A549 treated with AZD9567 at 1 μM for 4 hours (cell line): ENCODE results near the gene UGDH. TPM values are rescaled to one million over a fixed set of nuclear protein-coding genes. Genes with fewer than 3 reads are reported as not detected.

Experiments
- total RNA-seq: library from RNA; stranded (reverse); fragments of 200-300 nt; extraction: Qiagen RNA extraction; gene quantifications from 5 replicates; pipeline ENCODE4 v1.2.3, GENCODE V29; 2022; ENCODE audit not compliant: insufficient read depth

Gene UGDH
- total RNA-seq, result 170 to 346 TPM (median 182 TPM) in 5 replicates

DNA sequence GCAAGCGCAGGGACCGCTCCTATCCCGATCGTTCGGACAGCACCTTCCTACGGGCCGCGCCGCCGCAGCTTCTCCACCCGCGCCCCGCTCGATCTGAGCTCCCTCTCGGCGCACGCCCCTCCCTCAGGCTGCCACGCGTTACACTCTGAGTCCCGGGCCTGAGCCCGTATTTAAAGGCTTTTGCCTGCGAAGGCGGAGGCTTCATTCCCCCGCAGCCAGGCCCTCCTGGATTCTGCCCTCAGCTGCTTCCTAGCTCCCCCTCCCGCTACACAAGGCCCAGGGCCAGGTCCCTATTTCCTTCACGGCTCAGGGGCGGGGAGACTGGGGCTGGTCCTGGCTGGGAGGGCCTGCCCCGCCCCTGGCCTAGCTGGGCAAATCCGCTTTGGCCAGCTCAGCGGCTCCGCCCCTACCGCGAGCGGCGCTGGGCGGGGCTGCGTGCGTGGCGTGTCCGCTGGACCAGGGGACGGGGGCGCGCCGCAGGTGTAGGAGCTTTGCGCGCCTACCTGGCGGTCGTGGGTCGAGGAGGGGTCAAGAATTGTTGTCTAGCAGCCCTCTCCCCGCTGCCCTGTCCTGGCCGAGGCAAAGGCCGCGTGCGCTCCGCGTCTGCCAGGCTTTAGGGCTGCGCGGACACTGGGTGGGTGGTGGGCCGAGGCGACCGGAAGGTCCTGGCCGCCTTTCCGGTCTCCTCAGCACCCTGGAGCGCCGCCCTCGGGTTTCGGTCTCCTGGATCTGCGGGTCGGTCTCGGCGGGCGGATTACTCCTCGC, at the start of gene UGDH:
Gene UGDH, minus strand, starts transcription at position 144 of the 765 bp plus-strand sequence. CDS start 5,927 bp downstream, outside the sequence.

GRCh38 chr4:39458505-39459300, 68.5 kb downstream of the UGDH start, which contains the start of the genes LIAS and RPL9:
LIAS (plus strand) TSS chr4:39459056; CDS start chr4:39459118, 62 bp downstream.
RPL9 (minus strand) TSS chr4:39458922; CDS start chr4:39458439, 483 bp downstream.

Other genes starting within 250 kb of the UGDH start
- gene RFC1, start 161.1 kb downstream of the UGDH start, total RNA-seq, result 16.3 to 26.6 TPM (median 17.9 TPM) in 5 replicates
- gene KLB, start 120.5 kb downstream of the UGDH start, total RNA-seq, result 0.07 to 0.11 TPM (median 0.09 TPM) in 4 of 5 replicates, not detected in the other
- 871 to 1,473 TPM (median 901 TPM) in 5 replicates for gene RPL9, start 68.5 kb downstream of the UGDH start, total RNA-seq
- 9.5 to 18.0 TPM (median 11.1 TPM) in 5 replicates for gene LIAS, start 68.4 kb downstream of the UGDH start, total RNA-seq
- 14.3 to 24.0 TPM (median 17.8 TPM) in 5 replicates for gene SMIM14, start 111.4 kb upstream of the UGDH start, total RNA-seq
- gene UBE2K, start 170.7 kb upstream of the UGDH start, total RNA-seq, result 74.3 to 99.1 TPM (median 77.2 TPM) in 5 replicates